Neural cell (in vitro differentiated cells): Measurements from ENCODE around the gene SELP. TPM values are rescaled to one million over a fixed set of nuclear protein-coding genes. Genes with fewer than 3 reads are reported as not detected.

Experiments
- H2AFZ ChIP-seq: fragments of 200-600, 300-800 bp; sonication (generic), shearing (Covaris generic); 2 replicates; pipeline ENCODE4 v1.6.0; 2014; ENCODE audit warnings: low read depth, mild to moderate bottlenecking, antibody characterized with exemption, low read length, moderate library complexity
- H3F3A ChIP-seq: fragments of 200-600 bp; shearing (Covaris generic); 2 replicates; pipeline ENCODE4 v1.6.1; 2016; ENCODE audit warnings: mild to moderate bottlenecking, moderate library complexity, mixed read lengths, antibody characterized with exemption, low read length; ENCODE audit not compliant: insufficient read depth, poor library complexity, severe bottlenecking
- H3K27ac ChIP-seq: fragments of 200-600, 300-800 bp; sonication (generic), shearing (Covaris generic); 2 replicates; pipeline ENCODE4 v1.5.1; 2014; ENCODE audit warnings: mild to moderate bottlenecking, low read length, moderate library complexity
- H3K27me3 ChIP-seq: fragments of 300-800, 200-600 bp; sonication (generic), shearing (Covaris generic); 2 replicates; pipeline ENCODE4 v1.6.0; 2014; ENCODE audit warnings: mild to moderate bottlenecking, low read depth, low read length, moderate library complexity; ENCODE audit not compliant: insufficient read depth
- H3K36me3 ChIP-seq: fragments of 300-800, 200-600 bp; sonication (generic), shearing (Covaris generic); 2 replicates; pipeline ENCODE4 v1.5.1; 2014; ENCODE audit warnings: mild to moderate bottlenecking, antibody characterized with exemption, low read length, moderate library complexity; ENCODE audit not compliant: insufficient read depth
- H3K4me2 ChIP-seq: fragments of 300-800, 200-600 bp; sonication (generic), shearing (Covaris generic); 2 replicates; pipeline ENCODE4 v1.6.0; 2014; ENCODE audit warnings: mild to moderate bottlenecking, low read length
- H3K4me3 ChIP-seq: fragments of 300-800, 200-600 bp; sonication (generic), shearing (Covaris generic); 2 replicates; pipeline ENCODE4 v1.5.1; 2014; ENCODE audit warnings: mild to moderate bottlenecking, low read length, moderate library complexity
- H3K79me2 ChIP-seq: fragments of 200-600 bp; shearing (Covaris generic); replicated peaks from 2 replicates; pipeline ENCODE4 v1.6.0; 2014; ENCODE audit warnings: mild to moderate bottlenecking, low read length, moderate library complexity; ENCODE audit not compliant: insufficient read depth
- H3K9ac ChIP-seq: fragments of 300-800, 200-600 bp; sonication (generic), shearing (Covaris generic); 2 replicates; pipeline ENCODE4 v1.6.1; 2016; ENCODE audit warnings: mild to moderate bottlenecking, low read length, mixed read lengths
- H3K9me2 ChIP-seq: fragments of 200-600 bp; shearing (Covaris generic); 2 replicates; pipeline ENCODE4 v1.6.1; 2016; ENCODE audit warnings: mild to moderate bottlenecking, low read length, mixed read lengths; ENCODE audit not compliant: insufficient read depth
- H3K9me3 ChIP-seq: fragments of 200-600, 300-800 bp; sonication (generic), shearing (Covaris generic); 2 replicates; pipeline ENCODE4 v1.6.1; 2016; ENCODE audit warnings: mild to moderate bottlenecking, mixed run types, low read length, moderate library complexity, mixed read lengths
- H4K20me1 ChIP-seq: fragments of 200-600 bp; shearing (Covaris generic); 2 replicates; pipeline ENCODE4 v1.6.1; 2016; ENCODE audit warnings: mild to moderate bottlenecking, mixed run types; ENCODE audit not compliant: insufficient read depth
- CTCF ChIP-seq: fragments of 450-650 bp; IDR thresholded peaks from 2 replicates; pipeline ENCODE4 v1.5.1; 2014; ENCODE audit warnings: antibody characterized with exemption, mild to moderate bottlenecking, moderate library complexity; ENCODE audit not compliant: poor library complexity, severe bottlenecking
- EP300 ChIP-seq: fragments of 450-650 bp; conservative IDR thresholded peaks from 2 replicates; pipeline ENCODE4 v1.6.1; 2014; ENCODE audit warnings: antibody characterized with exemption, mild to moderate bottlenecking, moderate library complexity; ENCODE audit not compliant: poor library complexity, severe bottlenecking
- EZH2 ChIP-seq: fragments of 200-600, 300-800 bp; shearing (Covaris generic), sonication (generic); IDR thresholded peaks from 2 replicates; pipeline ENCODE4 v1.6.1; 2014; ENCODE audit warnings: antibody characterized with exemption, low read length, borderline replicate concordance, mild to moderate bottlenecking; ENCODE audit not compliant: insufficient read depth, poor library complexity, severe bottlenecking
- MXI1 ChIP-seq: fragments of 450-650 bp; conservative IDR thresholded peaks from 2 replicates; pipeline ENCODE4 v1.6.1; 2014; ENCODE audit warnings: antibody characterized with exemption, mild to moderate bottlenecking; ENCODE audit not compliant: poor library complexity, severe bottlenecking
- POLR2AphosphoS5 ChIP-seq: IDR thresholded peaks from 2 replicates; pipeline ENCODE4 v1.6.1; 2012
- RAD21 ChIP-seq: fragments of 450-650 bp; conservative IDR thresholded peaks from 2 replicates; pipeline ENCODE4 v1.6.1; 2014; ENCODE audit warnings: antibody characterized with exemption, mild to moderate bottlenecking, moderate library complexity
- REST ChIP-seq: IDR thresholded peaks from 2 replicates; pipeline ENCODE4 v1.6.1; 2012; ENCODE audit warnings: borderline replicate concordance
- SMC3 ChIP-seq: fragments of 450-650 bp; conservative IDR thresholded peaks from 2 replicates; pipeline ENCODE4 v1.6.1; 2014; ENCODE audit warnings: antibody characterized with exemption, mild to moderate bottlenecking, moderate library complexity; ENCODE audit not compliant: poor library complexity
- TAF1 ChIP-seq: IDR thresholded peaks from 2 replicates; pipeline ENCODE4 v1.6.1; 2012; ENCODE audit warnings: low read depth
- polyA plus RNA-seq: library from polyadenylated mRNA; depleted of rRNA; stranded (reverse); fragments of >200 nt; gene quantifications from 2 replicates; pipeline ENCODE4 v1.2.3, GENCODE V29; 2014

The SELP gene
- polyA plus RNA-seq, 1 donor from 2014 or later: not detected

DNA sequence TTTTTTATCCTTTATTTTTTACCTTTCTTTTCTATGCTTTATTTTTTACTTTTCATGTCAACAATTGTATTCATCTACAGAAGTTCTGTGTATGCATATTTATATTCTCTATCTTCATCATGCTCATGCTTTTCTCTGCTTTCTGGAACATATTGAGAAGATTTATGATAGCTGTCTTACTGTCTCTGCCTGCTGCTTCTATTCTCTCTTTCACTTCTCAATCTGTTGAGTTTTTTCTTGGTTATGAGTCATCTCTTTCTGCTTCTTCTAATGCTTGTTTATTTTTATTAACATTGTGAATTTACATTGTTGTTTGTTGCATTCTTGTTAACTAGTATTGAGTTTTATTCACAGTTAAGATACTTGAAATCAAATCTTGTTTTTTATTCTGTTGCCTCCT lies 66.3 kb downstream of the SELP start:
- H3F3A ChIP-seq: no peaks in the 10 kb centered on the region
- H3K79me2 ChIP-seq: no peaks in the 10 kb centered on the region
- no peak overlapping the region for H3K9ac ChIP-seq
- no peaks in the 10 kb centered on the region for H3K36me3 ChIP-seq
- no peak overlapping the region for H3K4me2 ChIP-seq
- H3K9me3 ChIP-seq: no peaks in the 10 kb centered on the region
- TF ChIP-seq EZH2 (no peak), REST (no peak)
- H3K9me2 ChIP-seq: no peaks in the 10 kb centered on the region
- no peaks in the 10 kb centered on the region for H4K20me1 ChIP-seq
- no peaks in the 10 kb centered on the region for H3K27me3 ChIP-seq
- no peak overlapping the region for H3K27ac ChIP-seq
- H3K4me3 ChIP-seq: no peak overlapping the region
- H2AFZ ChIP-seq: no peak overlapping the region

- H3K27me3 ChIP-seq: no peaks in the 10 kb centered on the region
These were observed 66.8 kb downstream of the SELP start for GRCh38 chr1:169563019-169563615.

More at GRCh38 chr1:169563019-169563615, 66.8 kb downstream of the SELP start:
- Histone ChIP-seq H3K9me3 (no peaks in the 10 kb centered on the region), H3K9ac (no peak overlapping the region), H3K36me3 (no peaks in the 10 kb centered on the region), H3K4me3 (no peak overlapping the region), H2AFZ (no peak overlapping the region), H3K27ac (no peak overlapping the region), H3K9me2 (no peaks in the 10 kb centered on the region), H3K4me2 (no peak overlapping the region), H3F3A (no peaks in the 10 kb centered on the region), H4K20me1 (no peaks in the 10 kb centered on the region), H3K79me2 (no peaks in the 10 kb centered on the region)
- TF ChIP-seq SMC3 (no peak), REST (no peak), RAD21 (no peak), POLR2AphosphoS5 (no peak), EP300 (no peak), EZH2 (no peak), CTCF (no peak), MXI1 (no peak), TAF1 (no peak)
